PC-3 (cell line): Measurements from ENCODE around the gene MYH14. TPM values are rescaled to one million over a fixed set of nuclear protein-coding genes. Genes with fewer than 3 reads are reported as not detected.

ENCODE experiments used
- ATAC-seq: fragments of 200-7000 bp; cut with Tn5 transposase; 2 replicates; pipeline ENCODE4 v1.9.1; 2020; ENCODE audit warnings: mild to moderate bottlenecking, moderate library complexity
- BruUV-seq: library from RNA; stranded (reverse); fragments of 400-500 nt; replicated peaks from 2 replicates; lab custom pipeline; 2021; lab: Mats Ljungman, UMichigan
- CTCF ChIA-PET: fragments of 300-600 bp; sonication (Branson Sonifier 250); formaldehyde crosslinking; loops from one replicate; lab custom pipeline; 2022; ENCODE audit warnings: antibody characterized with exemption; lab: Charles Lee
- POLR2A ChIA-PET: fragments of 300-600 bp; sonication (Branson Sonifier 250); formaldehyde crosslinking; loops from one replicate; lab custom pipeline; 2022; ENCODE audit warnings: antibody characterized with exemption; ENCODE audit not compliant: unreplicated experiment; lab: Charles Lee
- DNase-seq: peaks from one replicate; pipeline ENCODE4 v3.0.0-alpha.2; 2015
- H2AFZ ChIP-seq: fragments of 300-600 bp; sonication (generic); 2 replicates; pipeline ENCODE4 v1.6.0; 2016; ENCODE audit warnings: antibody characterized with exemption, low read length
- H3F3A ChIP-seq: fragments of 300-600 bp; sonication (generic); one replicate; pipeline ENCODE4 v1.6.0; 2017; ENCODE audit warnings: antibody characterized with exemption, low read length, control low read depth, mild to moderate bottlenecking; ENCODE audit not compliant: unreplicated experiment
- H3K27ac ChIP-seq: fragments of 300-600 bp; sonication (generic); 2 replicates; pipeline ENCODE4 v1.5.1; 2016; ENCODE audit warnings: mild to moderate bottlenecking, low read length
- H3K27me3 ChIP-seq: fragments of 300-600 bp; sonication (generic); 2 replicates; pipeline ENCODE4 v1.6.1; 2016; ENCODE audit warnings: low read length, mixed read lengths
- H3K36me3 ChIP-seq: fragments of 300-600 bp; sonication (generic); 2 replicates; pipeline ENCODE4 v1.6.1; 2016; ENCODE audit warnings: low read depth, mixed run types, low read length, mixed read lengths
- H3K4me1 ChIP-seq: fragments of 300-600 bp; sonication (generic); 2 replicates; pipeline ENCODE4 v1.5.1; 2016; ENCODE audit warnings: low read length; ENCODE audit not compliant: insufficient read depth
- H3K4me2 ChIP-seq: fragments of 300-600 bp; sonication (generic); 2 replicates; pipeline ENCODE4 v1.6.0; 2016; ENCODE audit warnings: low read length
- H3K4me3 ChIP-seq: fragments of 300-600 bp; sonication (generic); 2 replicates; pipeline ENCODE4 v1.5.1; 2016; ENCODE audit warnings: mild to moderate bottlenecking, low read length, mixed read lengths
- H3K79me2 ChIP-seq: fragments of 300-600 bp; sonication (generic); 2 replicates; pipeline ENCODE4 v1.6.1; 2017; ENCODE audit warnings: low read length, mixed read lengths
- H3K9ac ChIP-seq: fragments of 300-600 bp; sonication (generic); 2 replicates; pipeline ENCODE4 v1.6.0; 2016; ENCODE audit warnings: mild to moderate bottlenecking, low read length
- H3K9me2 ChIP-seq: fragments of 300-600 bp; sonication (generic); replicated peaks from 2 replicates; pipeline ENCODE4 v1.6.1; 2016; ENCODE audit warnings: mixed run types, low read length, mixed read lengths
- H3K9me3 ChIP-seq: fragments of 300-600 bp; sonication (generic); 2 replicates; pipeline ENCODE4 v1.6.1; 2016; ENCODE audit warnings: low read length, mixed read lengths
- H4K20me1 ChIP-seq: fragments of 300-600 bp; sonication (generic); 2 replicates; pipeline ENCODE4 v1.6.1; 2016; ENCODE audit warnings: low read length, mixed read lengths
- CTCF ChIP-seq: fragments of 300-600 bp; sonication (generic); conservative IDR thresholded peaks from 2 replicates; pipeline ENCODE4 v1.5.1; 2017; ENCODE audit warnings: antibody characterized with exemption, low read depth, mild to moderate bottlenecking, low read length
- EZH2 ChIP-seq: fragments of 300-600 bp; sonication (generic); IDR thresholded peaks from one replicate; pipeline ENCODE4 v1.6.1; 2017; ENCODE audit warnings: antibody characterized with exemption, mild to moderate bottlenecking, low read length; ENCODE audit not compliant: unreplicated experiment
- EZH2phosphoT487 ChIP-seq: fragments of 300-600 bp; sonication (generic); IDR thresholded peaks from 2 replicates; pipeline ENCODE4 v1.6.1; 2018; ENCODE audit warnings: mild to moderate bottlenecking, antibody characterized with exemption, low read length, borderline replicate concordance
- intact Hi-C: fragments of 100-400 bp; cut with micrococcal nuclease; formaldehyde crosslinking; loops from 2 replicates; pipeline ENCODE4 v1.9.0; 2023
- total RNA-seq: library from RNA; depleted of rRNA; stranded (reverse); fragments of >200 nt; gene quantifications from 2 replicates; pipeline ENCODE4 v1.2.3, GENCODE V29; 2014

Gene MYH14
- total RNA-seq, 1 experiment from 2014 or later = 20.2 TPM

GRCh38 chr19:50273821-50274220 is 70.4 kb downstream of the MYH14 start:
- ATAC-seq (no peak), DNase-seq (no peak)
- H3K4me2 ChIP-seq = no peak overlapping the region
- no TSS peak for BruUV-seq
- H3K27ac ChIP-seq = no peak overlapping the region
- peaks cover 2% of the 10 kb centered on the region; the same call in 1 of the 2 replicates for H3K36me3 ChIP-seq
- no peaks in the 10 kb centered on the region for H4K20me1 ChIP-seq
- TF ChIP-seq EZH2phosphoT487 (no peak), CTCF (no peak), EZH2 (no peak)
- no peaks in the 10 kb centered on the region for H3F3A ChIP-seq
- no peaks in the 10 kb centered on the region for H3K27me3 ChIP-seq
- no peaks in the 10 kb centered on the region for H3K79me2 ChIP-seq
- H3K4me1 ChIP-seq = no peaks in the 10 kb centered on the region
- intact Hi-C loops = no loop called here
- CTCF ChIA-PET = no interaction called here
- H3K9me3 ChIP-seq = no peaks in the 10 kb centered on the region
- POLR2A ChIA-PET = no interaction called here
- H2AFZ ChIP-seq = no peak overlapping the region
- no peaks in the 10 kb centered on the region for H3K9me2 ChIP-seq
- H3K9ac ChIP-seq = no peak overlapping the region
- H3K4me3 ChIP-seq = no peak overlapping the region

- Histone ChIP-seq H3K4me1 (no peaks in the 10 kb centered on the region), H3K9ac (no peak overlapping the region), H3K9me2 (no peaks in the 10 kb centered on the region), H3K79me2 (no peaks in the 10 kb centered on the region), H3F3A (no peaks in the 10 kb centered on the region), H3K27me3 (no peaks in the 10 kb centered on the region), H3K9me3 (no peaks in the 10 kb centered on the region), H4K20me1 (no peaks in the 10 kb centered on the region), H2AFZ (no peak overlapping the region), H3K4me3 (no peak overlapping the region), H3K4me2 (no peak overlapping the region), H3K36me3 (peaks cover 3% of the 10 kb centered on the region; the same call in 1 of the 2 replicates), H3K27ac (no peak overlapping the region)
- no peak for TF ChIP-seq CTCF
- intact Hi-C loops = no loop called here
- no TSS peak for BruUV-seq
- ChIA-PET POLR2A (no interaction called here), CTCF (no interaction called here)
- ATAC-seq (no peak), DNase-seq (no peak)
Observed at GRCh38 chr19:50275577-50276368, 72.4 kb downstream of the MYH14 start.

GRCh38 chr19:50276370-50277063 is 73.1 kb downstream of the MYH14 start:
- Histone ChIP-seq H3K27me3 (no peaks in the 10 kb centered on the region), H3K79me2 (no peaks in the 10 kb centered on the region), H3K9me3 (no peaks in the 10 kb centered on the region), H3K27ac (no peak overlapping the region), H3F3A (no peaks in the 10 kb centered on the region), H3K36me3 (peaks cover 3% of the 10 kb centered on the region; the same call in 1 of the 2 replicates), H3K4me2 (no peak overlapping the region), H3K4me1 (no peaks in the 10 kb centered on the region), H4K20me1 (no peaks in the 10 kb centered on the region), H2AFZ (no peak overlapping the region), H3K9ac (no peak overlapping the region), H3K4me3 (no peak overlapping the region), H3K9me2 (no peaks in the 10 kb centered on the region)
- no TSS peak for BruUV-seq
- ChIA-PET CTCF (no interaction called here), POLR2A (no interaction called here)
- intact Hi-C loops = no loop called here
- TF ChIP-seq EZH2 (no peak), EZH2phosphoT487 (no peak), CTCF (no peak)
- DNase-seq = no peak
- no peak for ATAC-seq
